Activated naive CD4-positive, alpha-beta T cell (primary cell): ENCODE measurements around the gene MYO5C.
"Not testable (repeated sequence)": the region's sequence is repeated elsewhere in the genome, so short reads cannot be mapped to it uniquely, and the experiment has no call there.

ENCODE experiments used
- DNase-seq, 4 experiments: peaks; one replicate each; lab custom pipeline; 2025; lab: John Stamatoyannopoulos, UW

Gene MYO5C

GRCh38 chr15:52172869-52173268 is 122.7 kb downstream of the MYO5C start:
- no peak for DNase-seq

- DNase-seq = no peak
Observed at GRCh38 chr15:52171807-52172206, 123.8 kb downstream of the MYO5C start.

- DNase-seq = no peak
Observed at GRCh38 chr15:52171386-52171785, 124.2 kb downstream of the MYO5C start.

GRCh38 chr15:52170199-52170598 is 125.4 kb downstream of the MYO5C start:
- not testable (repeated sequence) for DNase-seq

- DNase-seq = not testable (repeated sequence)
Observed at GRCh38 chr15:52165494-52166131, 130.0 kb downstream of the MYO5C start.

- DNase-seq = no peak
Observed at GRCh38 chr15:52164631-52165265, 130.9 kb downstream of the MYO5C start.

- no peak for DNase-seq
Observed at GRCh38 chr15:52163321-52164190, 132.0 kb downstream of the MYO5C start.

GRCh38 chr15:52162876-52163275 is 132.7 kb downstream of the MYO5C start:
- no peak for DNase-seq

- no peak for DNase-seq
Observed at GRCh38 chr15:52162260-52162659, 133.3 kb downstream of the MYO5C start.

- DNase-seq = no peak
Observed at GRCh38 chr15:52161406-52161966, 134.1 kb downstream of the MYO5C start.

- no peak for DNase-seq
Observed at GRCh38 chr15:52159645-52160044, 136.0 kb downstream of the MYO5C start.

- DNase-seq = no peak
Observed at GRCh38 chr15:52158084-52158765, 137.4 kb downstream of the MYO5C start.

- DNase-seq = no peak
Observed at GRCh38 chr15:52155878-52156277, 139.7 kb downstream of the MYO5C start.

GRCh38 chr15:52154896-52155865 is 140.4 kb downstream of the MYO5C start:
- DNase-seq = no peak

- DNase-seq = no peak
Observed at GRCh38 chr15:52153900-52154895, 141.4 kb downstream of the MYO5C start.

- DNase-seq = no peak
Observed at GRCh38 chr15:52151353-52151752, 144.3 kb downstream of the MYO5C start.

GRCh38 chr15:52150871-52151270 is 144.7 kb downstream of the MYO5C start:
- no peak for DNase-seq

- DNase-seq = no peak
Observed at GRCh38 chr15:52150043-52150825, 145.4 kb downstream of the MYO5C start.

- no peak for DNase-seq
Observed at GRCh38 chr15:52148403-52148802, 147.2 kb downstream of the MYO5C start.
